ENCODE data around the gene IL10RB. TPM values are rescaled to one million over a fixed set of nuclear protein-coding genes. Genes with fewer than 3 reads are reported as not detected.

Gene IL10RB
- total and polyA plus RNA-seq, 8 donors = 24.0 to 48.2 (median 30.1) TPM

DNA sequence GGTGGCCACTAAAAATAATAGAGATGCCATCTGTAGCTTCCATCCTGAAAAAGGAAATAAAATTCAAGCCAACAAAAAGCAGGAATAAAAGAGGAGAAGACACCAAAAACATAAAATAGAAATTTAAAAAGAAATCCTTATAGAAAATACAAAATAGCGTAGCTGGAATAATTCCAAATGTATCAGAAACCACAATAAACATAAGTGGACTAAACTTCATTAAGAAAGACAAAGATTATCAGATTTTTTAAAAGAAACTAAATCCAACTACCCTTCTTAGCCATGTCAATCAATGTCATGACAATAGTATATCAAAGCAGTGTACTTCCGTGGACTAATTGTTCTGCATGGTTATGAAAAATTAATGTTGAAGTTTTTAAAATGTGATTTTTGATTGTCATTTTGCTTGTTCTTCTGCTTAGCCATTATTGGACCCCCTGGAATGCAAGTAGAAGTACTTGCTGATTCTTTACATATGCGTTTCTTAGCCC is 13.2 kb downstream of the IL10RB start:
- Histone ChIP-seq H3K27me3 (no peaks in the 10 kb centered on the region), H3K9me3 (peaks cover 2 to 4% of the 10 kb centered on the region in 2 donors), H3K4me1 (no peaks in the 10 kb centered on the region), H3K4me3 (no peak overlapping the region), H3K36me3 (peaks cover 0 to 95% of the 10 kb centered on the region in 2 donors), H3K27ac (no peak overlapping the region)
- no peak for TF ChIP-seq CTCF (IDR thresholded peaks at IDR 0.05)
- ATAC-seq (no peak), DNase-seq (no peak)
- intact Hi-C loops (cut with DNase I) = no loop called here

DNA sequence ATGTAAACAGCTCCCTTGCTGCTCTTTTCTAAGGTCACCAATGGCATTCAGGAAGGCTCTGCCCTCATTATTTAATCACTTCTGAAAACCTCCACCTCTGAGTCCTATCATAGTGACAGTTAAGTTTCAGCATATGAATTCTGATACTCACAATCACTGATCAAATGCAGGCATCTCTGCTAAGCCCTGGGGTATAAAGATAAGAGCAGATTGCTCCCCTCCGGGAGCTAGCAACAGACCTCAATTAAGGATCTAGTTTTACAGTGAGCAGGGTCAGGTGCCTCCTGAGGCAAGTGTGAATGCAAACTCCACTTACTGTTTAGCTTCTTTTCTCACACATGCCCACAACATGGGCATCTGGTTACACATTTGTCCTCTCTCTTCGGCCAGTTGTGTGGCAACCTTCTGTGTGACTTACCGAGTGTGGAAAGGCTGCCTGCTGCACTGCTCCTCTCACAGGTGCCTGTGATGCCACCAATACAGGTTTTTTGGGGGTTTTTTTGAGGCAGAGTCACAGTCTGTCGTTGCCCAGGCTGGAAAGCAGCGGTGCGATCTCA is 15.0 kb downstream of the IL10RB start:
- TF ChIP-seq CTCF (IDR thresholded peaks at IDR 0.05) = no peak
- intact Hi-C loops (cut with DNase I) = no loop called here
- ATAC-seq = no peak
- Histone ChIP-seq H3K27me3 (no peaks in the 10 kb centered on the region), H3K9me3 (peaks cover 2 to 4% of the 10 kb centered on the region in 2 donors), H3K4me1 (peaks cover 3 to 5% of the 10 kb centered on the region in 2 donors), H3K27ac (no peak overlapping the region), H3K4me3 (no peak overlapping the region), H3K36me3 (peaks cover 0 to 96% of the 10 kb centered on the region in 2 donors)
- DNase-seq = no peak

GRCh38 chr21:33283203-33283602 is 17.0 kb downstream of the IL10RB start:
- Histone ChIP-seq H3K4me1 (peaks cover 12 to 14% of the 10 kb centered on the region in 2 donors), H3K4me3 (no peak overlapping the region), H3K9me3 (peaks cover 2 to 4% of the 10 kb centered on the region in 2 donors), H3K36me3 (peaks cover 0 to 98% of the 10 kb centered on the region in 2 donors), H3K27me3 (no peaks in the 10 kb centered on the region), H3K27ac (no peak overlapping the region)
- TF ChIP-seq CTCF (IDR thresholded peaks at IDR 0.05) = no peak
- ATAC-seq = no peak
- intact Hi-C loops (cut with DNase I) = no loop called here
- DNase-seq = no peak

GRCh38 chr21:33286076-33286475 is 19.9 kb downstream of the IL10RB start:
- no peak for DNase-seq
- intact Hi-C loops (cut with DNase I) = no loop called here
- peak; percentile 26 for ATAC-seq
- Histone ChIP-seq H3K27ac (peak overlapping the region; percentile 64 to 73), H3K4me3 (no peak overlapping the region), H3K36me3 (peaks cover 0 to 98% of the 10 kb centered on the region in 2 donors), H3K27me3 (no peaks in the 10 kb centered on the region), H3K4me1 (peaks cover 12 to 14% of the 10 kb centered on the region in 2 donors), H3K9me3 (no peaks in the 10 kb centered on the region)
- no peak for TF ChIP-seq CTCF (IDR thresholded peaks at IDR 0.05)

DNA sequence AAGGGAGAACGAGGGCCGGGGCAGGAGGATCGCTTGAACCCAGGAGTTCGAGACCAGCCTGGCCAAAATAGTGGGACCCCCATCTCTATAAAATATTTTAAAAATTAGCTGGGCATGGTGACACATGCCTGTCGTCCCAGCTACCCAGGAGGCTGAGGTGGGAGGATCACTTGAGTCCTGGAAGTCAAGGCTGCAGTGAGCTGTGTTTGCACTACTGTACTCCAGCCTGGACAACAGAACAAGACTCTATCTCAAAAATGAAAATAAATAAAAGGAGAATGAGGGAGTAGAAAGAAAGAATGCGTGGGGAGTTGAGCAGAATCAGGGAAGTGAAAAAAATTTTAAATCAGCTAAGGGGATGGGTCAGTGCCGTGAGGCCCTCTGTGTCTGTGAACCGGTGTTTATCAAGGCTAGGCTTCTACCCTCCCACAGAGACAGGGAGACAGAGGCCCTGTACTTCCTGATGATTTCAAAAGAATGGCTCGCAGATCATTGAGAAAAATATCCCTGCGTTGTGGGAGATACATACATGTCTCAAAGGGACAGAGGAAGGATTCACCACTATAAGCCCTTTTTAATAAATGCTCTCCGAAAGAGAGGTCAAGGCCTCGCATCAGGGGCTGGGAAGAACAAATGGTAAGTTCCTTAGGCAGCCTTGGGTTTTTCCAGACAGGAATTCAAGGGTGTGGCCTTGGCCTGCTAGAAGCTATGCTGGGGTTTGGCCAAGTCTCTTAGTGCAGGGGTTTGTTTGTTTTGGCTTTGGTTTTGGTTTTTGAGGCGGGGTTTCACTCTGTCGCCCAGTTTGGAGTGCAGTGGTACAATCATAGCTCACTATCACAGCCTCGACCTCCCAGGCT is 20.7 kb downstream of the IL10RB start:
- Histone ChIP-seq H3K4me1 (peaks cover 12 to 14% of the 10 kb centered on the region in 2 donors), H3K27me3 (no peaks in the 10 kb centered on the region), H3K9me3 (no peaks in the 10 kb centered on the region), H3K27ac (peak overlapping the region; percentile 64 to 73), H3K4me3 (no peak overlapping the region), H3K36me3 (peaks cover 0 to 98% of the 10 kb centered on the region in 2 donors)
- ATAC-seq (peak; percentile 83), DNase-seq (peak in 2 of 4 donors; percentile 23 to 48)
- no peak for TF ChIP-seq CTCF (IDR thresholded peaks at IDR 0.05)
- intact Hi-C loops (cut with DNase I) = no loop called here

Measured in left lung (tissue), 10 donors.